Lower leg skin (tissue), 4 donors: Measurements from ENCODE around the gene MYOG. TPM values are rescaled to one million over a fixed set of nuclear protein-coding genes. Genes with fewer than 3 reads are reported as not detected.

Source experiments
- DNase-seq, 2 donors: peaks; one replicate each; pipeline ENCODE4 v3.0.0-alpha.2; 2019; ENCODE audit warnings: low spot score in 2 of 2
- H3K4me3 ChIP-seq: fragments of 200-600 bp; sonication (generic); 2 replicates; pipeline ENCODE4 v1.5.1; 2017; ENCODE audit warnings: mild to moderate bottlenecking, low read depth; ENCODE audit not compliant: poor library complexity, severe bottlenecking
- CTCF ChIP-seq, 3 donors: fragments of 450-650 bp; IDR thresholded peaks; one replicate each; pipeline ENCODE4 v1.5.1; 2016; ENCODE audit warnings: antibody characterized with exemption in 3 of 3, mild to moderate bottlenecking in 3 of 3, moderate library complexity in 2 of 3
- POLR2A ChIP-seq, 2 donors: fragments of 450-650 bp; IDR thresholded peaks; one replicate each; pipeline ENCODE4 v1.6.1; 2016 to 2017; ENCODE audit warnings: antibody characterized with exemption in 2 of 2, mild to moderate bottlenecking in 1 of 2, moderate library complexity in 1 of 2
- WGBS, 2 donors: methylation state at CpG; one replicate each; pipeline ENCODE4 v1.1.5; 2018; 5-methylcytosine and 5-hydroxymethylcytosine counted together
- intact Hi-C: fragments of 100-400 bp; cut with DNase I; formaldehyde crosslinking; loops from one replicate; pipeline ENCODE4 v1.15.0; 2023; ENCODE audit warnings: low total_unique reads
- total RNA-seq, 4 donors: library from RNA; depleted of rRNA; stranded (reverse); fragments of >200 nt; gene quantifications; one replicate each; pipeline ENCODE4 v1.1.0, GENCODE V29; 2016

The MYOG gene
- total RNA-seq, 4 donors from 2014 or later = not detected

DNA sequence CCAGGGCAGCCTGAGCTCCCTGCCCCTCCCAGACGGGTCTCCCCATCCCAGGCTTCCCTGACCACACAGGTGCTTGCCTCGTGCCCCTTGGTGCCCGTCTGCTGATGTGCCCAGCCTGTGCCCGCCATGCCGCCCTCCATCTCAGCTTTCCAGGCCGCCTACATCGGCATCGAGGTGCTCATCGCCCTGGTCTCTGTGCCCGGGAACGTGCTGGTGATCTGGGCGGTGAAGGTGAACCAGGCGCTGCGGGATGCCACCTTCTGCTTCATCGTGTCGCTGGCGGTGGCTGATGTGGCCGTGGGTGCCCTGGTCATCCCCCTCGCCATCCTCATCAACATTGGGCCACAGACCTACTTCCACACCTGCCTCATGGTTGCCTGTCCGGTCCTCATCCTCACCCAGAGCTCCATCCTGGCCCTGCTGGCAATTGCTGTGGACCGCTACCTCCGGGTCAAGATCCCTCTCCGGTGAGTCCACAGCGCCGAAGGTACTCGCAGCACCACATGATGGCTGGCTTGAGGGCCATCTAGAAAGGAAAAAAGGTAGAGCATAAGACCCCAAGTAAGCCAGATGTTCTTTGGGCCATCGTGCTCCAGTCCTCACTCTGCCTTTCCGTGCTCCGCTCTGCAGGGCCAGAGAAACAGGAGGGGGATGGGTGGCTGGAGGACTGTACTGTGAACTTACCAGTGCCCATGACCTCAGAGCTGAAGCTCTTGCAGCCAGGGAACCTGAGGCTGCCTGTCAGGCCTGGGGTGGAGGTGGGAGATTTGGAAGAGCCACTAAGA lies 43.1 kb upstream of the MYOG start:
- H3K4me3 ChIP-seq = no peak overlapping the region
- intact Hi-C loops = no loop called here
- TF ChIP-seq CTCF (IDR thresholded peaks at IDR 0.05) = no peak
- no peak for TF ChIP-seq POLR2A (IDR thresholded peaks at IDR 0.05)
- 92 to 93% methylated on average over 25 to 29 of the region's 29 CpGs for WGBS, 2 donors
- peak in 1 of 2 donors; percentile 70 for DNase-seq

DNA sequence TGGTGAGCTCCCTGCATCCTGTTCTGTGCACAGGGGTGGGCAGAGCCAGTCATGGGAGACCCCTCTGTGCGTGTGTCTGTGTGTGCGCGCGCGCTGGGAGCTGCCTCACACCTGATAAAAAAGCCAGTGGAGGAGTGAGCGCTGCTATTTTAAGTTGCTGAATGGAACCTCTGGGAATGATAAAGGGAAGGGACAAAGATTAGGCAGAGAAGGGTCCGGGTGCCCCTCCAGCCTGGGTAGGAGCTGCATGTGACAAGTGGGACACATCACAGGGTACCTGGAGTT lies 42.6 kb upstream of the MYOG start:
- no peak for TF ChIP-seq CTCF (IDR thresholded peaks at IDR 0.05)
- no peak for TF ChIP-seq POLR2A (IDR thresholded peaks at IDR 0.05)
- no peak overlapping the region for H3K4me3 ChIP-seq
- intact Hi-C loops = no loop called here
- no peak for DNase-seq
- 12 to 25% methylated on average over 7 of the region's 7 CpGs for WGBS, 2 donors

DNA sequence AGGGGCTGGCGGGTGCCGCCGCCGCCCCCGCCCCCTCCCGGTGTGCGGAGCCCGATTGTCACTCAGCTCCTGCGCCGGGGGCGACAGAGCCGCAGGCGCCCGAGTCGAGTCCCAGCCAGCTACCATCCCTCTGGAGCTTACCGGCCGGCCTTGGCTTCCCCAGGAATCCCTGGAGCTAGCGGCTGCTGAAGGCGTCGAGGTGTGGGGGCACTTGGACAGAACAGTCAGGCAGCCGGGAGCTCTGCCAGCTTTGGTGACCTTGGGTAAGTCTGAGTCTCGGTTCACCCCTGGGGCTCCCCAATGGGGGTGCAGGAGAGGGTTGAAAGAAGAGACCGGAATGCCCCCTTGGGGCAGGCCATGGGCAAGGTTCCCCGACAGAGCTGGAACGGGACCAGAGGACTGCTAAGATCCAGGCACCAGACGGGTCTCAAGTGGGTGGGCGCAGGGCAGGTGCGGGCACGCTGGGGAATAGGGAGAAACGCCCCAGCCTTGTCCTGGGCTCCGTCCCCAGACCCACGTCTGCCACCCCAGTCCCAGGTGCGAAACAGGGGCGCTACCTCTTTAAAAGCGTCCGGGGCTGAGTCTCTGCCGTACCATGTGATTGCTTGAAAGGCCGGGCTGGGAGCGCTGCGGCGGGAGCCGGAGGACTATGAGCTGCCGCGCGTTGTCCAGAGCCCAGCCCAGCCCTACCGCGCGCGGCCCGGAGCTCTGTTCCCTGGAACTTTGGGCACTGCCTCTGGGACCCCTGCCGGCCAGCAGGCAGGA lies 42.0 kb upstream of the MYOG start, which contains the start of gene ADORA1:
ADORA1 (plus strand) TSS at position 61 of the 765 bp plus-strand sequence. CDS start 1,116 bp downstream, outside the sequence.
- no peak within 1 kb of the TSS for H3K4me3 ChIP-seq
- DNase-seq = peak in 1 of 2 donors; percentile 90
- no peak for TF ChIP-seq CTCF (IDR thresholded peaks at IDR 0.05)
- no peak for TF ChIP-seq POLR2A (IDR thresholded peaks at IDR 0.05)
- intact Hi-C loops = no loop called here
- 1 to 2% methylated on average over 27 to 41 of the region's 51 CpGs for WGBS, 2 donors

GRCh38 chr1:203126866-203127665 lies 41.3 kb upstream of the MYOG start:
- WGBS, 2 donors = 24 to 27% methylated on average over 12 of the region's 12 CpGs
- TF ChIP-seq CTCF (IDR thresholded peaks at IDR 0.05) = no peak
- TF ChIP-seq POLR2A (IDR thresholded peaks at IDR 0.05) = no peak
- H3K4me3 ChIP-seq = no peak overlapping the region
- intact Hi-C loops = no loop called here
- DNase-seq = peak in 1 of 2 donors; percentile 53

- peak in 1 of 2 donors; percentile 73 for DNase-seq
- 39% methylated on average over 8 of the region's 8 CpGs for WGBS, 2 donors
- intact Hi-C loops = no loop called here
- TF ChIP-seq POLR2A (IDR thresholded peaks at IDR 0.05) = no peak
- no peak for TF ChIP-seq CTCF (IDR thresholded peaks at IDR 0.05)
- H3K4me3 ChIP-seq = no peak overlapping the region
Observed at GRCh38 chr1:203126151-203126865, 40.5 kb upstream of the MYOG start.
